OCI-LY1 (cell line): ENCODE results near the gene PAPPA.

Experiments used
- H2AFZ ChIP-seq: fragments of 200-600 bp; sonication (generic), shearing (Covaris generic); 2 replicates; pipeline ENCODE4 v1.6.0; 2014; ENCODE audit warnings: antibody characterized with exemption, mild to moderate bottlenecking, low read length
- H3F3A ChIP-seq: fragments of 200-600 bp; sonication (generic), shearing (Covaris generic); 2 replicates; pipeline ENCODE4 v1.6.0; 2014; ENCODE audit warnings: mild to moderate bottlenecking, antibody characterized with exemption, low read length, moderate library complexity; ENCODE audit not compliant: insufficient read depth
- H3K27ac ChIP-seq: fragments of 200-600 bp; sonication (generic); 2 replicates; pipeline ENCODE4 v1.5.1; 2014; ENCODE audit warnings: low read length, mixed run types, mild to moderate bottlenecking, low read depth; ENCODE audit not compliant: poor library complexity, severe bottlenecking
- H3K27me3 ChIP-seq: fragments of 200-600 bp; sonication (generic); 2 replicates; pipeline ENCODE4 v1.6.0; 2014; ENCODE audit warnings: antibody characterized with exemption, mild to moderate bottlenecking, low read length, moderate library complexity; ENCODE audit not compliant: insufficient read depth
- H3K36me3 ChIP-seq: fragments of 200-600 bp; sonication (generic); 2 replicates; pipeline ENCODE4 v1.6.1; 2014; ENCODE audit warnings: mild to moderate bottlenecking, antibody characterized with exemption, low read length, moderate library complexity, mixed read lengths; ENCODE audit not compliant: insufficient read depth
- H3K4me1 ChIP-seq: fragments of 200-600 bp; sonication (generic); 2 replicates; pipeline ENCODE4 v1.5.1; 2014; ENCODE audit warnings: mild to moderate bottlenecking, low read length, moderate library complexity; ENCODE audit not compliant: insufficient read depth, severe bottlenecking
- H3K4me2 ChIP-seq: fragments of 200-600 bp; sonication (generic), shearing (Covaris generic); 2 replicates; pipeline ENCODE4 v1.6.1; 2014; ENCODE audit warnings: low read length
- H3K4me3 ChIP-seq: fragments of 200-600 bp; sonication (generic); 2 replicates; pipeline ENCODE4 v1.5.1; 2014; ENCODE audit warnings: low read length, low read depth, mild to moderate bottlenecking, mixed read lengths; ENCODE audit not compliant: poor library complexity, severe bottlenecking
- H3K79me2 ChIP-seq: fragments of 200-600 bp; shearing (Covaris generic); 2 replicates; pipeline ENCODE4 v1.6.1; 2016; ENCODE audit warnings: mixed run types, low read length, mixed read lengths; ENCODE audit not compliant: insufficient read depth
- H3K9ac ChIP-seq: fragments of 200-600 bp; sonication (generic), shearing (Covaris generic); 2 replicates; pipeline ENCODE4 v1.6.1; 2014; ENCODE audit warnings: mild to moderate bottlenecking, low read length, mixed read lengths
- H3K9me2 ChIP-seq: fragments of 200-600 bp; sonication (generic), shearing (Covaris generic); 2 replicates; pipeline ENCODE4 v1.6.1; 2014; ENCODE audit warnings: low read depth, mild to moderate bottlenecking, low read length, mixed read lengths
- H3K9me3 ChIP-seq: fragments of 200-600 bp; shearing (Covaris generic); 2 replicates; pipeline ENCODE4 v1.6.1; 2014; ENCODE audit warnings: low read length, mixed read lengths
- H4K20me1 ChIP-seq: fragments of 200-600 bp; sonication (generic), shearing (Covaris generic); 2 replicates; pipeline ENCODE4 v1.6.0; 2016; ENCODE audit warnings: mild to moderate bottlenecking, low read length; ENCODE audit not compliant: insufficient read depth
- EZH2 ChIP-seq: fragments of 200-600 bp; sonication (generic), shearing (Covaris generic); IDR thresholded peaks from 2 replicates; pipeline ENCODE4 v1.8.0; 2017; ENCODE audit warnings: borderline replicate concordance, mixed run types, mild to moderate bottlenecking, antibody characterized with exemption, low read length, moderate library complexity, mixed read lengths
- TF ChIP-seq, protein P1 (sequence below): fragments of 200-600 bp; sonication (generic), shearing (Covaris generic); IDR thresholded peaks from 2 replicates; pipeline ENCODE4 v1.5.1; 2017; ENCODE audit warnings: mild to moderate bottlenecking, antibody characterized with exemption, low read length, moderate library complexity, mixed read lengths

PAPPA gene

DNA sequence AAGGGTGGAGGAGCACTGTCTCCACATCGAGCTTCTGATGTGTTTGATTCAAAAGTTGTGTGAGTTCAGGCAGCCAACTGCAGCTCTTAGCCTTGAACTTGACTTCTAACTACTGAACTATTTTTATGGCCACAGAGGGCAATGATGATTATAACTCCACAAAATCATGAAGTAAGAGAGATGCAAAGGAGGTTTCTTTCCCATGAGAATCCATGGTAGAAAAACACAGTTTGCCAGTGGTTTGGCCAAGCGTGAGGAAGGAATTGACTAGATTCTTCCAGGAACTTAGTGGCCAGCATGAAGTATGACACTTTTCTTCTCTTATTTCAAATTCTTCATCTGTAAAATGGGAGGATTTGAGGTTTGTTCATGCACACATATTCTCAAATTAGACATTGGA lies 43.2 kb downstream of the PAPPA start:
- Histone ChIP-seq H3K9ac (no peak overlapping the region), H3K27me3 (no peaks in the 10 kb centered on the region), H3K79me2 (no peaks in the 10 kb centered on the region), H3K9me3 (no peaks in the 10 kb centered on the region), H4K20me1 (no peaks in the 10 kb centered on the region), H3F3A (no peaks in the 10 kb centered on the region), H3K4me1 (no peaks in the 10 kb centered on the region), H3K36me3 (no peaks in the 10 kb centered on the region), H3K4me3 (no peak overlapping the region), H3K27ac (no peak overlapping the region), H3K4me2 (no peak overlapping the region), H3K9me2 (no peaks in the 10 kb centered on the region), H2AFZ (no peak overlapping the region)
- TF ChIP-seq, protein P1, sequence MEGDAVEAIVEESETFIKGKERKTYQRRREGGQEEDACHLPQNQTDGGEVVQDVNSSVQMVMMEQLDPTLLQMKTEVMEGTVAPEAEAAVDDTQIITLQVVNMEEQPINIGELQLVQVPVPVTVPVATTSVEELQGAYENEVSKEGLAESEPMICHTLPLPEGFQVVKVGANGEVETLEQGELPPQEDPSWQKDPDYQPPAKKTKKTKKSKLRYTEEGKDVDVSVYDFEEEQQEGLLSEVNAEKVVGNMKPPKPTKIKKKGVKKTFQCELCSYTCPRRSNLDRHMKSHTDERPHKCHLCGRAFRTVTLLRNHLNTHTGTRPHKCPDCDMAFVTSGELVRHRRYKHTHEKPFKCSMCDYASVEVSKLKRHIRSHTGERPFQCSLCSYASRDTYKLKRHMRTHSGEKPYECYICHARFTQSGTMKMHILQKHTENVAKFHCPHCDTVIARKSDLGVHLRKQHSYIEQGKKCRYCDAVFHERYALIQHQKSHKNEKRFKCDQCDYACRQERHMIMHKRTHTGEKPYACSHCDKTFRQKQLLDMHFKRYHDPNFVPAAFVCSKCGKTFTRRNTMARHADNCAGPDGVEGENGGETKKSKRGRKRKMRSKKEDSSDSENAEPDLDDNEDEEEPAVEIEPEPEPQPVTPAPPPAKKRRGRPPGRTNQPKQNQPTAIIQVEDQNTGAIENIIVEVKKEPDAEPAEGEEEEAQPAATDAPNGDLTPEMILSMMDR, result no peak
- no peak for TF ChIP-seq EZH2

DNA sequence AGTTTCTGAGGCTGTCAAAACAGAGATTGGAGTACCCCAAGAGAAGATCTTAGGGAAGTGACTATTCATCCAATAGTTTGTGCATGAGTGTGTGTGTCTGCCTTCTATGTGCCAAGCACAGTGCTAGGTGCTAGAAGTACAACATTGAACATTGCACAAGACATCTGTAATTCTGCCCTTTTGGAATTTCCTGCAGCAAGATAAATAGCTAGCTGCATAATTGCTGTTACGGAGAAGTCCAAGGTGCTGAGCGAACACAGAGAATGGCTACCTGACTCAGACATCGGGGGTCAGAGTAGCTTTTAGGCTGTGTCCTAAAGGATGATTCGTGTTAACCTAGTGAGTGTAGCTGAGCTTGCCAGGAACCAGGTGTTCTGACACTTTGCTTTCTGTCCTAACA lies 44.8 kb downstream of the PAPPA start:
- Histone ChIP-seq H3K9me2 (no peaks in the 10 kb centered on the region), H3K9me3 (no peaks in the 10 kb centered on the region), H3K4me2 (no peak overlapping the region), H3K4me1 (no peaks in the 10 kb centered on the region), H3K27ac (no peak overlapping the region), H2AFZ (no peak overlapping the region), H4K20me1 (no peaks in the 10 kb centered on the region), H3K27me3 (no peaks in the 10 kb centered on the region), H3K4me3 (no peak overlapping the region), H3F3A (no peaks in the 10 kb centered on the region), H3K9ac (no peak overlapping the region), H3K79me2 (no peaks in the 10 kb centered on the region), H3K36me3 (no peaks in the 10 kb centered on the region)
- TF ChIP-seq EZH2, result no peak
- TF ChIP-seq, protein P1, result no peak

DNA sequence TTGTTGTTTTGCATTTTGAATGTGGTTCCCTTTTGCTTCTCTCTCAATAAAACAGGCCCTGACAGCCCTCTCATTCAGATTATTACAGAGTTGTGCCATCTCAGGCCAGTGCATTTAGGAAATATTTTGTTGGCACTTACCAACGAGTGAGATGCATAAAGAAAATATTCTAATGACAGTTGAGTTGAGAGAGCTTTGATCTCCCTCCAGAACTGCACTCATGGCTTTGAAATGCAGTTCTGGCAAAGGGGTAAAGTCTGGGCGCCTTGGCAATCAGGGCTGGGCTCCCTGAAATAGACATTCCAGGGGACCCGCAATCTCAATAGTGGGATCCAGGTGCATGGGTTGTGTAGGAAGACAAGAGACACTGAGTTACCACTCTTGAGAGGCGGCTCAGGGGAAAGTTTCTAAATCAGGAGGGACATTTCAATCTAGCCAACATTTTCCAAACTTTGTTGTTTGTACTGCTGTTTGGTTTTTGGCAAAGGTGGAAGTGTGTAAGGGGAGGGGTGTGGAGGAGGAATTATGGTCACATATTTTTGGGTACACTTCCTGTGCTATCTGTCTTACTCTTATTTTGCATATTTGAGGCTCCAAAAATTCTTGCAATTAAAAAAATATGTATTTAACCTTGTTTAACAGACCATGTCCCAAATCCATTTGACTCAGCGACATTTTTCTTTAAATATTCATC lies 48.8 kb downstream of the PAPPA start:
- Histone ChIP-seq H3K4me2 (no peak overlapping the region), H4K20me1 (no peaks in the 10 kb centered on the region), H3K9ac (no peak overlapping the region), H3K4me1 (no peaks in the 10 kb centered on the region), H3K9me2 (no peaks in the 10 kb centered on the region), H3K4me3 (no peak overlapping the region), H3F3A (no peaks in the 10 kb centered on the region), H3K79me2 (no peaks in the 10 kb centered on the region), H3K36me3 (no peaks in the 10 kb centered on the region), H3K27me3 (no peaks in the 10 kb centered on the region), H2AFZ (no peak overlapping the region), H3K9me3 (no peaks in the 10 kb centered on the region), H3K27ac (no peak overlapping the region)
- TF ChIP-seq EZH2, result no peak
- TF ChIP-seq, protein P1, result no peak
